Endometrium (tissue), 2 donors: ENCODE measurements around the gene GLB1L.
"Not testable (repeated sequence)": the region's sequence is repeated elsewhere in the genome, so short reads cannot be mapped to it uniquely, and the experiment has no call there.

Experiments
- FAIRE-seq: peaks from 2 replicates; lab custom pipeline; 2012; peaks lifted over from hg19 to GRCh38; lab: Jason Lieb, UNC
- donor health status: control.
- donor health status: control.

GLB1L gene

DNA sequence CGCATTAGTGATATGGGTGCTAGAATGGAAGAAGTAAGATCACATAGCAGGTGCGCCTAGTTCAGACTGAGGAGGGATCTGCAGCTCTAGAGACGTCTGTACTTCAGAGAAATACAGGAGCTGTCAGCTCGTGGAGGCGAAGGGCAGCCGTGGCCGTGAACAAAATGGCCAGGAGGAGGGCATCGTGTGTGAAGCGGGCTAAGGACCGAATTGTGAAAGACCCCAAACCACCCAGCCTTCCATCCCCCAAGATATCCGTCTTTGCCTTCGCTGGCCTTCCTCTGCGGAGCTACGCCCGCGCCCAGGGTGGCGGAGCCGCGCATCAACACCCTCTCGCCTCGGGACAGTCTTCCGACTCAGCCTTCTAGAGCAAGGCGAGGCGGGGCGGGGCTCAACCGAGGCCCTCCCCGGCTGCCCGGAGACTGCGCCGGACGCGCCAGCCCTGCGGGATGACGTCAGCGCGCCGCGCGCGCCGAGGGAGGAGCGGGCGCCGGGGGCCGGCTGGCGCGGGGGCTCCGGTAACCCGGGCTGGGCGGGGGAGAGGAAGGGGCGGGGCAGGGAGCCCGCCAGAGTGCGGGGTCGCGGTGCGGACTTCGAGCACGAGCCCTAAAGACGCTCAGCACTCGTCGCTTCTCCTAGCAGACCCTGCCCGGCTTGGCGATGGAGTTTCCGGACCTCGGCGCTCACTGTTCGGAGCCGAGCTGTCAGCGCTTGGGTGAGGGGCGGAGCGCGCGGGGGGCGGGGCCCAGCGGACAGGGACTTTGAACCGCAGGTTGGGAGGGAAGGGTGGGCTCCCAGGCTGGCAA lies 38.7 kb downstream of the GLB1L start, which contains the start of gene ZFAND2B:
Gene ZFAND2B (plus strand): TSS at position 455 of the 806 bp plus-strand sequence. CDS start 206 bp downstream, at position 661.
- FAIRE-seq: no peak

GRCh38 chr2:219205981-219206327 lies 39.3 kb downstream of the GLB1L start:
- no peak for FAIRE-seq

DNA sequence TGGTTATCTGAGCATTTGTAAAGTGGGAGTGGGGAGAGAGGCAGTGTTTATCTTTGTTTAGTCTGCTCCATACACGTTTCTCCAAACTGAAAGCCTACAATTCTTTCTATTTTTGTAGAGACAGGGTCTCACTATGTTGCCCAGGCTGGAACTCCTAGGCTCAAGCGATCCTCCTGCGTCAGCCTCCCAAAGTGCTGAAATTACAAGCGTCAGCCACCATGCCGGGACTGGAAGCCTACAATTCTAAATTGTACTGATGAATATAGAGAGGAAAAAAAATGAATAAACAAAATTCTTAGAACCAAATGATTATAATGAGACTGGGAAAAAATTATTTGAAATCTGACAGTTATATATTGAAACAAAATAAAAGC lies 40.1 kb downstream of the GLB1L start:
- FAIRE-seq: no peak

DNA sequence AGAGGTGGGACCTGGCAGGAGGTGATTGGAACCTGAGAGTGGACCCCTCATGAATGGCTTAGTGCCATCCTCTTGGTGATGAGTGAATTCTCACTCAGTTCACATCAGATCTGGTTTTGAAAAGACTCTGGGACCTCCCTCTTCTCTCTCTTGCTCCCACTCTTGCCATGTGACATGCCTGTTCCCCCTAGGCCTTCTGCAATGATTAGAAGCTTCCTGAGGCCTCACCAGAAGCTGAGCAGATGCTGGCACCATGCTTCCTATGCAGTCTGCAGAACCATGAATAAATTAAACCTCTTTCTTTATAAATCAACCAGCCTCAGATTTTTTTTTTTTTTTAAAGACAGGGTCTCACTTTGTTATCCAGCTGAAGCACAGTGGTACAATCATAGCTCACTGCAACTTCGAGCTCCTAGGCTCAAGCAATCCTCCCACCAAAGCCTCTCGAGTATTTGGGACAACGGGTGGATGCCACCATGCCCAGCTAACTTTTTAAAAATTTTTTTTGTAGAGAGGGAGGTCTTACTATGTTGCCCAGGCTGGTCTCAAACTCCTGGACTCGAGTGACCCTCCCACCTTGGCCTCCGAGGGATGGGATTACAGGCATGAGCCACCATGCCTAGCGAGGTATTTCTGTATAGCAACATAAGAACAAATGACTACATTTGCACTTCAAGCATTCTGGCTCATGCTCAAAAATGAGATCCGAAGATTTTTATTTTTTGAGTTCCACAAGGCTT lies 40.6 kb downstream of the GLB1L start:
- FAIRE-seq: no peak

- not testable (repeated sequence) for FAIRE-seq
Measured at GRCh38 chr2:219201331-219201730, 43.9 kb downstream of the GLB1L start.

DNA sequence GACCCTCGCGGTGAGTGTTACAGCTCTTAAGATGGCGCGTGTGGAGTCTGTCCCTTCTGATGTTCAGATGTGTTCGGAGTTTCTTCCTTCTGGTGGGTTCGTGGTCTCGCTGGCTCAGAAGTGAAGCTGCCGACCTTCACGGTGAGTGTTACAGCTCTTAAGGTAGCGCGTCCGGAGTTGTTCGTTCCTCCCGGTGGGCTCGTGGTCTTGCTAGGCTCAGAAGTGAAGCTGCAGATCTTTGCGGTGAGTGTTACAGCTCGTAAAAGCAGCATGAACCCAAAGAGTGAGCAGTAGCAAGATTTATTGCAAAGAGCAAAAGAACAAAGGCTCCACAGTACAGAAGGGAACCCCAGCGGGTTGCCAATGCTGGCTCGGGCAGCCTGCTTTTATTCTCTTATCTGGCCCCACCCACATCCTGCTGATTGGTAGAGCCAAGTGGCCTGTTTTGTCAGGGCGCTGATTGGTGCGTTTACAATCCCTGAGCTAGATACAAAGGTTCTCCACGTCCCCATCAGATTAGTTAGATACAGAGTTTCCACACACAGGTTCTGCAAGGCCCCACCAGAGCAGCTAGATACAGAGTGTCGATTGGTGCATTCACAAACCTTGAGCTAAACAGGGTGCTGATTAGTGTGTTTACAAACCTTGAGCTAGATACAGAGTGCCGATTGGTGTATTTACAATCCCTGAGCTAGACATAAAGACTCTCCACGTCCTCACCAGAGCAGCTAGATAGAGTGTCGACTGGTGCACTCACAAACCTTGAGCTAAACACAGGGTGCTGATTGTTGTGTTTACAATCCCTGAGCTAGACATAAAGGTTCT lies 44.5 kb downstream of the GLB1L start:
- not testable (repeated sequence) for FAIRE-seq

GRCh38 chr2:219199470-219200211 lies 45.6 kb downstream of the GLB1L start:
- no peak for FAIRE-seq

DNA sequence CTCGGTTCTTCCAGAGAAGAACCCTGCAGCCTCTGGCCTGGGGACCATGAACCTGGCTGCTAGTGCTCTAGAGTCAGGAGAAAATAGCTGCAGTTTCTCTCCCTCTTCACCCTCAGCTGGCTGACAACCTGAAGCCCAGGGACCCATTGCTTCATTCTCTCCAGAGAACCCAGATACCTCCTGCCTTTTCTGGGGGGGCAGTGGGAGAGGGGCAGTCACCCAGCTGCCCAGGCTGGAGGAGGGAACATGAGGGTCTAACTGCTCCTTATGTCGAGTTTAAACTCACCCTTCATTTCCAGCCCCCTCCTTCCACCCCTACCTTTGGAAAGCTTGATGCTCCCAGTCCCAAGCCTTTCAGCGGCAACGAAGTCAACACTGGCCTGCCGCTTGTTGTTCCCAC lies 46.3 kb downstream of the GLB1L start:
- FAIRE-seq: no peak

GRCh38 chr2:219197388-219197787 lies 47.9 kb downstream of the GLB1L start:
- FAIRE-seq: no peak

- FAIRE-seq: no peak
Measured at GRCh38 chr2:219186754-219187456, 58.3 kb downstream of the GLB1L start.
